Measurements from ENCODE around the gene TSPAN9. TPM values are rescaled to one million over a fixed set of nuclear protein-coding genes. Genes with fewer than 3 reads are reported as not detected.

TSPAN9 gene
- total and polyA plus RNA-seq, 4 donors: 17.4 to 62.9 (median 34.2) TPM

- TF ChIP-seq ATF3 (IDR thresholded peaks at IDR 0.05) (no peak), REST (IDR thresholded peaks at IDR 0.05) (no peak), FOXA2 (IDR thresholded peaks at IDR 0.05) (no peak), TAF1 (conservative IDR thresholded peaks at IDR 0.05) (no peak), SP1 (IDR thresholded peaks at IDR 0.05) (no peak), GABPA (IDR thresholded peaks at IDR 0.05 in 1 of 2, conservative IDR thresholded peaks at IDR 0.05 in 1 of 2) (no peak), NR2F2 (IDR thresholded peaks at IDR 0.05) (no peak), ZBTB33 (IDR thresholded peaks at IDR 0.05) (no peak), MAX (IDR thresholded peaks at IDR 0.05) (no peak), JUND (IDR thresholded peaks at IDR 0.05) (no peak), EGR1 (IDR thresholded peaks at IDR 0.05; ENCODE audit: low read depth in 2 of 2) (no peak), CTCF (IDR thresholded peaks at IDR 0.05; ENCODE audit: low read depth, low read length, missing input control) (no peak)
- 97% methylated on average over 4 of the region's 4 CpGs for WGBS
- H3K27ac ChIP-seq (ENCODE audit: low read depth in 1 of 2, low read length in 2 of 2): no peak overlapping the region
These were observed 37.5 kb downstream of the TSPAN9 start for GRCh38 chr12:3114671-3115070.

GRCh38 chr12:3115078-3115477 is 37.9 kb downstream of the TSPAN9 start:
- Histone ChIP-seq H3K4me1 (ENCODE audit: control insufficient read depth in 4 of 4, insufficient read depth in 4 of 4, low read length in 3 of 4) (peaks cover 7 to 52% (median 38%) of the 10 kb centered on the region in 4 donors), H3K36me3 (ENCODE audit: control insufficient read depth in 4 of 4, insufficient read depth in 3 of 4, low read depth in 1 of 4, low read length in 3 of 4) (peaks cover 0 to 3% (median 0%) of the 10 kb centered on the region in 4 donors), H3K27me3 (ENCODE audit: control insufficient read depth in 4 of 4, insufficient read depth in 4 of 4, low read length in 3 of 4) (no peaks in the 10 kb centered on the region), H3K9me3 (ENCODE audit: control insufficient read depth in 4 of 4, low read length in 3 of 4) (no peaks in the 10 kb centered on the region), H3K9ac (ENCODE audit: low read depth in 1 of 2, low read length in 2 of 2) (no peak overlapping the region), H3K4me3 (ENCODE audit: low read depth in 1 of 3, low read length in 3 of 3) (no peak overlapping the region), H3K27ac (ENCODE audit: low read depth in 1 of 2, low read length in 2 of 2) (no peak overlapping the region)
- DNase-seq (ENCODE audit: low spot score): no peak
- WGBS: 95% methylated on average over 3 of the region's 3 CpGs
- TF ChIP-seq REST (IDR thresholded peaks at IDR 0.05) (no peak), EGR1 (IDR thresholded peaks at IDR 0.05; ENCODE audit: low read depth in 2 of 2) (no peak), FOXA1 (IDR thresholded peaks at IDR 0.05) (no peak), MAX (IDR thresholded peaks at IDR 0.05) (no peak), RXRA (IDR thresholded peaks at IDR 0.05) (no peak), NR2F2 (IDR thresholded peaks at IDR 0.05) (no peak), JUND (IDR thresholded peaks at IDR 0.05) (no peak), ATF3 (IDR thresholded peaks at IDR 0.05) (no peak), SP1 (IDR thresholded peaks at IDR 0.05) (no peak), HNF4G (IDR thresholded peaks at IDR 0.05) (no peak), YY1 (IDR thresholded peaks at IDR 0.05) (no peak), RAD21 (IDR thresholded peaks at IDR 0.05) (no peak), CTCF (IDR thresholded peaks at IDR 0.05; ENCODE audit: low read depth, low read length, missing input control) (no peak)

More at GRCh38 chr12:3114671-3115070, 37.5 kb downstream of the TSPAN9 start:
- DNase-seq (ENCODE audit: low spot score): no peak
- Histone ChIP-seq H3K27me3 (ENCODE audit: control insufficient read depth in 4 of 4, insufficient read depth in 4 of 4, low read length in 3 of 4) (no peaks in the 10 kb centered on the region), H3K9me3 (ENCODE audit: control insufficient read depth in 4 of 4, low read length in 3 of 4) (no peaks in the 10 kb centered on the region), H3K4me1 (ENCODE audit: control insufficient read depth in 4 of 4, insufficient read depth in 4 of 4, low read length in 3 of 4) (peaks cover 6 to 52% (median 40%) of the 10 kb centered on the region in 4 donors), H3K9ac (ENCODE audit: low read depth in 1 of 2, low read length in 2 of 2) (no peak overlapping the region), H3K4me3 (ENCODE audit: low read depth in 1 of 3, low read length in 3 of 3) (no peak overlapping the region), H3K36me3 (ENCODE audit: control insufficient read depth in 4 of 4, insufficient read depth in 3 of 4, low read depth in 1 of 4, low read length in 3 of 4) (peaks cover 0 to 3% (median 0%) of the 10 kb centered on the region in 4 donors)

All from liver (tissue), 9 donors.